RKO (cell line): Measurements from ENCODE around the gene APP.
"Not testable (repeated sequence)": the region's sequence is repeated elsewhere in the genome, so short reads cannot be mapped to it uniquely, and the experiment has no call there.

ENCODE experiments used
- DNase-seq: peaks from one replicate; pipeline ENCODE4 v3.0.0-alpha.2; 2016; ENCODE audit warnings: low spot score

The APP gene

GRCh38 chr21:25936776-25937175, 233.8 kb downstream of the APP start:
- DNase-seq = peak; percentile 20

DNA sequence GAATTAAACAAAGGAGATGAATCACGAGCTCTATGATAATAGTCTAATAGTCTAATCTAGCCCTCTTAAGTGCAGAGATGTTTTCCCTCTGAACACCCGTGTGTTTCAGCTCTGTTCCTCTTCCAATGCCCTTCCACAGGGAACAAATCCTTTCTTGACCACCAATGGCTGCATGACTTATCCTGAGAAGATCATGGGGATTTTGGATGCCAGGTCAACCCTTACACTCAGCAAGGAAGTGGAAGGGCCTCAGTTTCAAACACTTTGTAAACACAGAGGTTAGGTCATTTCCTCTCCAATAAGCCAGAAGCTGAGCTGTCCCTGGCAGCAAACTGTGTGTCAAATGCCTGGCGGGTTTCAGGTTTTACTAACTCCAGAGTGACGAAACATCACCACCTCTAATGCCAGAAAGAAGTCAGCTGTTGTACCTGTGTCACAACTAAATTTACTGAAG, 235.8 kb downstream of the APP start:
- peak; percentile 96 for DNase-seq

DNA sequence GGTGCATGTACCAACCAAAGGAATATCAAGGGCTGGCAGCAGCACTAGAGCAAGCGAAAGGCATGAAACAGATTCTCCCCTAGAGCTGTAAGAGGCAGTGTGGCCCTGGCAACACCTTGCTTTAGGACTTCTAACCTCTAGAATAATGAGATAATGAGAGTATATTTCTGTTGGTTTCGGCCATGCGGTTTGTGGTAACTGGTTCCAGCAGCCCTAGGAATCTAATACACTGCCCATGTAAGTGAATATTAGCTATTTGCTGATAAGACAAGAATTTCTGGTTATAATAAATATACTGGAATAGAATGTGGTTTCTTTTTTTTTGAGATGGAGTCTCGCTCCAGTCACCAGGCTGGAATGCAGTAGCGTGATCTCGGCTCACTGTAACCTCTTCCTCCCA, 236.4 kb downstream of the APP start:
- no peak for DNase-seq

- no peak for DNase-seq
Observed at GRCh38 chr21:25931765-25932164, 238.8 kb downstream of the APP start.

DNA sequence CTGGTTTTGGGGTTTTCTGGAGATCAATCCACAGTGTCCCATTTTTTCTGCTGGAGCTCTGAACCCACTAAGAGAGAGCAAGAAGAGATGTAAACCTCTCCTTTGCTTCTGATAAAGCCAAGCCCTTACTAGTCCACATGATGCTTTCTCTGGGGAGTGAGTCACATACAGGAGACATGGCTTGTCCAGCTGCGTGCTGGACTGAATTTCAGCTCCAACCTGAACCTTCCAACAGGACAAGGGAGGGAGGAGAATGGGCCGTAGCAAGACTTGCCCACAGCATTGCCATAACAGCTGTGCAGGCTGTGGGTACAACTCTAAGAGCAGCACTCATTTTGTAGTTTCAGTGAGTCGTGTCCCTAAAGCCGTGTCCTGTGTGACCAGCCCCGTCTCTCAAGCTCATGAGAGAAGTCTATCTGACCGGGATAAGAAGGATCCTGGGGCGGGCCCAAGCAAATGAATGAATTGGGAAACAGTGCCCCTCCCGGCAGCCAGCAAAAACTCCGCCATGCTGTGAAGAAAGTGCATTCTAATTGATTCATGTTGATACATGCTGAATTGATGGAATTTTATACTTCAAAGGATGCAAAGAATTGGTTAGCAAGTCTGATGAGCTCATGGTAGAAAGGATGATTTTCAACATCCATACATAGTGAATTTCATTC, 240.6 kb downstream of the APP start:
- DNase-seq = no peak

GRCh38 chr21:25927195-25927880, 243.2 kb downstream of the APP start:
- no peak for DNase-seq

GRCh38 chr21:25925936-25926335, 244.6 kb downstream of the APP start:
- no peak for DNase-seq

- no peak for DNase-seq
Observed at GRCh38 chr21:25925064-25925800, 245.3 kb downstream of the APP start.

DNA sequence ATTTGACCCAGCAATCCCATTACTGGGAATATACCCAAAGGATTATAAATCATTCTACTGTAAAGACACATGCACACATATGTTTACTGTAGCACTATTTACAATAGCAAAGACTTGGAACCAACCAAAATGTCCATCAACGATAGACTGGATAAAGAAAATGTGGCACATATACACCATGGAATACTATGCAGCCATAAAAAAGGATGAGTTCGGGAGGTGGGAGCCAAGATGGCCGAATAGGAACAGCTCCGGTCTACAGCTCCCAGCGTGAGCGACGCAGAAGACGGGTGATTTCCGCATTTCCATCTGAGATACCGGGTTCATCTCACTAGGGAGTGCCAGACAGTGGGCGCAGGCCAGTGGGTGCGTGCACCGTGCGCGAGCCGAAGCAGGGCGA, 252.4 kb downstream of the APP start:
- not testable (repeated sequence) for DNase-seq

DNA sequence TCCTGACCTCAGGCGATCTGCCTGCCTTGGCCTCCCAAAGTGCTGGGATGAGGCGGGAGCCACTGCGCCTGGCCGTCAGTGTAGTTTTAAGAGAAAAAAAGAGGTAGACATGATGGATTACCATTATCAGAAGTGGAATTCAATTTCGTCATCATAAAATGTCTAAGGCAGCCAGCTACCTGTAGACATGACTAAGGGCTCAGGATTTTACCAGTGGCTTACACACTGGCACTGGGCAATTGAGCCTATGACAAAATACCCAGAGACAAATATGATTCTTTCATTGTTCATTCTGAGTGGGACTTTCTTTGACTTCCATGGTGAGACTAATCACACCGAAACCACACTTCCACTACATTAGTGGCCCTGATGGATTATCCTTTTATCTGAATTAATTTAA, 254.3 kb downstream of the APP start:
- no peak for DNase-seq

GRCh38 chr21:25913479-25913878, 257.1 kb downstream of the APP start:
- no peak for DNase-seq

- DNase-seq = no peak
Observed at GRCh38 chr21:25912402-25912746, 258.2 kb downstream of the APP start.

GRCh38 chr21:25911730-25912401, 258.7 kb downstream of the APP start:
- no peak for DNase-seq

DNA sequence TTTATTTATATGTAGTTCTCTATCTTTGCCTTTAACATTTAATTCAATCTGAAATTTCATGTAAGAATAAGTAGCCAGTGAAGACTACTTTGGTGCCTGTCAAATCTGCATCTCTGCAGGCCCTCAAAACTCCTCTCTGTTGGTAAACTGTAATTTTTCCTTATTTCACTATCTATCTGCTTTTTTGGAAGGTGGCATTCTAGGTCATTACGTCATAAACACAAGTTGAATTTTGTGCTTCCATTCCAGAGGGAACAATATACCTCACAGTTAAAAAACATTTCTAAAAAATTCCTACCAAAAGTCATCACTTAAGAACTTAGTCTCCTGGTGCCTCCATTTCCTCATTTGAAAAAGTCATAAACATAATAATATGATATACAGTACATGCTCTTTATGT, 259.8 kb downstream of the APP start:
- no peak for DNase-seq

- no peak for DNase-seq
Observed at GRCh38 chr21:25909341-25909740, 261.2 kb downstream of the APP start.

GRCh38 chr21:25908495-25908894, 262.1 kb downstream of the APP start:
- no peak for DNase-seq

DNA sequence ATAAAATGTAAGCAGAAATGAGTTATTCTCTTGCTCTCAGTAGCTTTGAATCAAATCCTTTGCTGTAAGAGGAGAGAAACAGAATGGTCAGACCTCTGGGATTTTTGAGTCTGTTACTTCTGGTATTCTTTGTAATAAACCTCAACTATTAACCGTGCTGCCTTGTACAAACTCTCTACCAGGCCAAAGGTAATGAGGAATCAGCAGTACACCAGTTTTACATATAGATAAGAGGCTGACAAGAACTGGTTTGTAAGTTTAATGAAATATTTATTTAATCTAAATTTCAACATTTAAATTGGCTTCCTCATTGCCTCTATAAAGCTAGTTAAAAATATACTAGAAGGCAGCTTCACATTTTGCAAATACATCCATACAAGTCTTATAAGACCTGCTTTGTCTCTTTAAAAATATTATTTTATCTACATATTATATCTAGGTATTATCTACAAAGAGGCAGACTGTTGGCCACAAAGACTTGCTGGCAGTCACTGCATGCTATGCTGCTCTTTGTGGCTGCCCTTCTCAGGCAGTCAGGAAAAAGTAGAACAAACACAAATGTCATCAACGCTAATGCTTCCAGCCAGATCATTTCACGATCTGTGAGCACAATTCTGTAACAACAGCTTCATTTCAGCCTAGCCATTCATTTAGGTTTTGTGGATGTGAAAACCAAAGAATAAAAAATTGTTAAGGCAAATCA, 262.8 kb downstream of the APP start:
- DNase-seq = no peak

DNA sequence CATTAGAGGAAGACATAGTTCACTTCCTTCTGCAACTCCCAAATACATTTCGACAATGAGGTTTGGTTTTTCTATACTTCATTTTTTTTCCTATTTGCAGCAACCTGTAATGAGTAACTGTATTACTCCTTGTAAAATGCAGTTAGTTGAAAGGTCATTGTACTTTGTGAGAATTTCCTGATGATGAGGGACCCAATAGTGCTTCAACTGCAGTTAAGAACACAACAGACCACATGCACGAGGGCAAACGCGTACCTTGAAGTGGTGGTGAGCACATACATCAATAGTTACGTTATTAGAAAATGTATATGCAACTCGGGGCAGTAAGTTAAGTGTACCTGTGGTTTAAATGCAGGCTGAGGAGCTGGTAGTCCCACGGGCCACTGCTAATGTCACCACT, 264.0 kb downstream of the APP start:
- no peak for DNase-seq

DNA sequence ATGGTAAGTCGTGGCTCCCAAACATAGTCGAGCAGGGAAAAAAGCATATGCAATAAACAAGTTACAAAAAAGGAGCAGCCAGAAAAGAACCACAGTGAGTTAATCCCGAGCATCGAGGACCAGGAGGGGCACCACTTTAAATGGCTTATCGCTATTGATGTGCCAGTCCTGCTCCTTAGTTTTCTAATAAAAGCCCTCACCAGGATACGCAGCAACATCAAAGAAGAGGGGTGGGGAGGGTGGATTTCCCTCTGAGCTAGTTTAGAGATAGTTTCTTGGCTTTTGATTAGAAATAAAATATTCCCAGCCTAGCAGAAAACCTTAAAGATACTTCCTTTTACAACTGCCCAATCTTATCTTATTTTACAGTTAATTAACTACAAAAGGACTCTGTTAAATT, 265.4 kb downstream of the APP start:
- no peak for DNase-seq

- DNase-seq = no peak
Observed at GRCh38 chr21:25904044-25904695, 266.4 kb downstream of the APP start.

GRCh38 chr21:25903607-25904006, 267.0 kb downstream of the APP start:
- DNase-seq = no peak
